ENCODE results near the gene DYDC1.

DYDC1 gene

GRCh38 chr10:80356563-80356988 is at the start of gene DYDC1, which contains the start of gene DYDC2:
DYDC1 (minus strand) TSS chr10:80356755; CDS start chr10:80352601, 4,154 bp downstream.
DYDC2 (plus strand) TSS chr10:80356781; CDS start chr10:80362444, 5,663 bp downstream.
- H3K27ac ChIP-seq = no peak within 1 kb of the TSS
- TF ChIP-seq, protein P1, sequence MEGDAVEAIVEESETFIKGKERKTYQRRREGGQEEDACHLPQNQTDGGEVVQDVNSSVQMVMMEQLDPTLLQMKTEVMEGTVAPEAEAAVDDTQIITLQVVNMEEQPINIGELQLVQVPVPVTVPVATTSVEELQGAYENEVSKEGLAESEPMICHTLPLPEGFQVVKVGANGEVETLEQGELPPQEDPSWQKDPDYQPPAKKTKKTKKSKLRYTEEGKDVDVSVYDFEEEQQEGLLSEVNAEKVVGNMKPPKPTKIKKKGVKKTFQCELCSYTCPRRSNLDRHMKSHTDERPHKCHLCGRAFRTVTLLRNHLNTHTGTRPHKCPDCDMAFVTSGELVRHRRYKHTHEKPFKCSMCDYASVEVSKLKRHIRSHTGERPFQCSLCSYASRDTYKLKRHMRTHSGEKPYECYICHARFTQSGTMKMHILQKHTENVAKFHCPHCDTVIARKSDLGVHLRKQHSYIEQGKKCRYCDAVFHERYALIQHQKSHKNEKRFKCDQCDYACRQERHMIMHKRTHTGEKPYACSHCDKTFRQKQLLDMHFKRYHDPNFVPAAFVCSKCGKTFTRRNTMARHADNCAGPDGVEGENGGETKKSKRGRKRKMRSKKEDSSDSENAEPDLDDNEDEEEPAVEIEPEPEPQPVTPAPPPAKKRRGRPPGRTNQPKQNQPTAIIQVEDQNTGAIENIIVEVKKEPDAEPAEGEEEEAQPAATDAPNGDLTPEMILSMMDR (IDR thresholded peaks at IDR 0.05) = no peak
- TF ChIP-seq ZFX (IDR thresholded peaks at IDR 0.05; ENCODE audit: borderline replicate concordance) = no peak

DNA sequence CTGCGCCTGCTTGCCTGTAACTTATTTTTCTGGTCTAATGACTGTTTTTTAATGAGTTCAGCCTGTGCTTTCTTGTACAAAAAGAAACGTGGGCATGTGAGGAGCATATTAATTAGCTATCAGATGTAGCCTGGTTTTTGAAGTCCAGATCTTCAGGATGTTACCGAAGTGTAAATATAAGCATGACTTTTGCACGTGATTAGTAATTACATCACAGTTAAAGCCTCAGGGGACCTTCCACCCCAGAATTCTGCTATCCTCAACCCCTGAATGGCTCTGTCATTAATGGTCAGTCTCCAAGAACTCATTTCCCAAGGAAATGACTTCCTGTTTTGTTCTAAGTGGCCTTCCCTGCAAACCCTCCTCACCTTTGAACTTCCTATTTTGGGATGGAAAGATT is 49.6 kb upstream of the DYDC1 start:
- H3K27ac ChIP-seq = no peak overlapping the region

DNA sequence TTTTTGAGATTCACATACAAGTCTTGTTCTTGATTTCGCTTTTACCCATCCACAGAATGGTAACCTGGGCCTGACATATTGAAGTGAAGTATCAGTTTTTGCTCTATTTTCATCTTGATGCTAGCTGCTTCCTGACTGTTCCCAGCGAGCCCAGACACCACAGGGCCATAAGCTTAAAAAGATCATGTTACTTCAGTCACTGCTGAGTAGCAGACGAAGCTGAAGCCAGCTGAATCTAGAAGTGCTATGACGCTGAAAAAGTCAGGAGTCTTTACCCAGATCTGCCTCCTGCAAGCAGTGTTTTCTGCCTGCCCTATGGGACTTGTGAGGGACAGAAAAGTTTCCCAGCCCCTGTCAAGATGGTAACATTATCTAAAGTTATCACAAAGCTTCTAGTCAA is 49.1 kb upstream of the DYDC1 start:
- H3K27ac ChIP-seq = no peak overlapping the region
- TF ChIP-seq ZFX (IDR thresholded peaks at IDR 0.05; ENCODE audit: borderline replicate concordance) = no peak
- TF ChIP-seq, protein P1 (IDR thresholded peaks at IDR 0.05) = no peak

More for the DNA sequence above, 49.6 kb upstream of the DYDC1 start:
- no peak for TF ChIP-seq ZFX (IDR thresholded peaks at IDR 0.05; ENCODE audit: borderline replicate concordance)
- TF ChIP-seq, protein P1 (IDR thresholded peaks at IDR 0.05) = no peak

- TF ChIP-seq, protein P1 (IDR thresholded peaks at IDR 0.05) = no peak
- no peak for TF ChIP-seq ZFX (IDR thresholded peaks at IDR 0.05; ENCODE audit: borderline replicate concordance)
These were observed 48.5 kb upstream of the DYDC1 start for GRCh38 chr10:80405035-80405434.

GRCh38 chr10:80400136-80400804 is 43.7 kb upstream of the DYDC1 start:
- no peak overlapping the region for H3K27ac ChIP-seq
- TF ChIP-seq ZFX (IDR thresholded peaks at IDR 0.05; ENCODE audit: borderline replicate concordance) = no peak
- TF ChIP-seq, protein P1 (IDR thresholded peaks at IDR 0.05) = no peak

More at GRCh38 chr10:80405035-80405434, 48.5 kb upstream of the DYDC1 start:
- H3K27ac ChIP-seq = no peak overlapping the region

DNA sequence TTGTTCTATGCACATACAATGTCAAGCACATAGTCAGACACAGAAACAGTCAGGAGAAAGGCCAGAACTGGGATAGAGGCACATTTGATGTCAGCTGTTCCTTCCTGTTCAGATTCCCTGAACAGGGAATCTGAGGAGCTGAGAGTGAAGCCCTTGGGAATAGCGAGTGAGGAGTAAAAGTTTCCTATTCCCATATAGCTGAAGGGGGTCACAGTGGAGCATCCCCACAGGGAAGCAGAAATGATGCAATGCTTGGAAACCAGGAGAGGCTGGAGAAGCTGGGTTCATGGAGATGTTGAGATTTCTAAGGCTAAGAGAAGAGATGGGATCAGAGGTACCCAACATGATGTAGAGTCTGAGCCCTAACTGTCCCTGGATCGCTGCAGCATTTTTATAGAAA is 40.5 kb upstream of the DYDC1 start:
- H3K27ac ChIP-seq = no peak overlapping the region
- TF ChIP-seq, protein P1 (IDR thresholded peaks at IDR 0.05) = no peak
- no peak for TF ChIP-seq ZFX (IDR thresholded peaks at IDR 0.05; ENCODE audit: borderline replicate concordance)

DNA sequence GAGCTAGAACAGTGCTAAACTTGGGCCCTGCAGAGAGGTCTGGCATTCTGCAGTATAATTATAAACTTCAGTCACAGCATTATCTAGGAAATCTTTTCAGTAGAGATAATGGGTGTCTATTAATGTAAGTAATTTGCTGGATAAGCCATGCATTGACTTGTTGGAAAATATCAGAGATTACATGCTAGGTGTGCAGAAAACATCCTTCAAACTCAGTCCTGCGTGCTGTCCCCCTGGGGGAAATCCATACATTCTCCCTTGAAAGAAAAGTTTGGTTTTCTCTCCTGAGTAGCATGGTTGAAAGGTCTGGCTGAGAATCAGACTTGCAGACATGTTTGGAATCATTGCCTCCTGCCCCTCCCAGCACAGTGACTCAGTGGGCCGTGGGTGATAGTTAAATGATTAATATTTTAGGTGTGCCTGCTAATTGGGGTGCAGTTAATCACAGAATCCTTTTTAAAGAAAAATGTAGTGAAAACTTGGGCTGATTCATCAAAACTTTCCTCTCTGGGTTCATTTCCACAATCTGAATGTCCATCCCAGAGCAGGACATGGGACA is 37.9 kb upstream of the DYDC1 start:
- TF ChIP-seq, protein P1 (IDR thresholded peaks at IDR 0.05) = no peak
- no peak for TF ChIP-seq ZFX (IDR thresholded peaks at IDR 0.05; ENCODE audit: borderline replicate concordance)
- no peak overlapping the region for H3K27ac ChIP-seq

Data from 22Rv1 (cell line).